Neural crest cell (in vitro differentiated cells): Measurements from ENCODE around the gene JPH4. TPM values are rescaled to one million over a fixed set of nuclear protein-coding genes. Genes with fewer than 3 reads are reported as not detected.
"Not testable (repeated sequence)": the region's sequence is repeated elsewhere in the genome, so short reads cannot be mapped to it uniquely, and the experiment has no call there.

Source experiments
- DNase-seq: peaks from one replicate; pipeline ENCODE4 v3.0.0; 2021; ENCODE audit warnings: low read depth, mixed read lengths, low spot score
- H3K27ac Mint-ChIP-seq: one replicate; pipeline ENCODE4 v1.8.0; 2021; ENCODE audit warnings: mild to moderate bottlenecking, mixed read lengths; ENCODE audit not compliant: unreplicated experiment
- H3K27me3 Mint-ChIP-seq: 2 replicates; pipeline ENCODE4 v1.8.0; 2021; ENCODE audit warnings: low read depth, mild to moderate bottlenecking, mixed read lengths
- H3K36me3 Mint-ChIP-seq: 2 replicates; pipeline ENCODE4 v1.8.0; 2021; ENCODE audit warnings: low read depth, mild to moderate bottlenecking, mixed read lengths
- H3K4me1 Mint-ChIP-seq: 2 replicates; pipeline ENCODE4 v1.8.0; 2021; ENCODE audit warnings: mixed read lengths
- H3K4me3 Mint-ChIP-seq: one replicate; pipeline ENCODE4 v1.8.0; 2021; ENCODE audit warnings: mild to moderate bottlenecking, mixed read lengths
- H3K9me3 Mint-ChIP-seq: 2 replicates; pipeline ENCODE4 v1.8.0; 2021; ENCODE audit warnings: mixed read lengths
- total RNA-seq: library from RNA; stranded (reverse); gene quantifications from 2 replicates; pipeline ENCODE4 v1.2.1, GENCODE V29; 2021
- TF ChIP-seq, protein P1 (sequence below): fragments of 200-600 bp; sonication (generic); conservative IDR thresholded peaks from 2 replicates; pipeline ENCODE4 v1.5.0; 2021; ENCODE audit warnings: antibody characterized with exemption, mild to moderate bottlenecking

Gene JPH4
- total RNA-seq, 1 donor from 2014 or later = 1.4 TPM

DNA sequence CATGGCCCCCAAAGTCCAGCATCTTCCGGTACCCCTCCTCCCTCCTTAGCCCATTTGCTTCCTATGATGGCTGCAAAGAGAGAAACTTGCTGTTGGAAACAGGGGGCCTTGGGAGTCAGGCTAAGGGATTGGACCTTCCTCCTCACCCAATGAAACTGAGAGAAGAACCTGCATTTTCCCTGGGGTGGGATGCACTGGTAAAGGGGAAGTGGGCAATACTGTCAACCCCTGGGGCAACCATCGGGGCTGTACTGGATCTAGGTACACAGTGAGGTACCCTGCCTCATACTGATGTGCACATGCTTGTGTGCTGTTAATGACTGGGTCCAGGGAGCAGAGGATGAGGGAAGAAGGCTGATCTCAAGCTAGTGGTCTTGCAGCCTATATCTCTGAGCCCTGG lies 11.0 kb upstream of the JPH4 start:
- TF ChIP-seq, protein P1, sequence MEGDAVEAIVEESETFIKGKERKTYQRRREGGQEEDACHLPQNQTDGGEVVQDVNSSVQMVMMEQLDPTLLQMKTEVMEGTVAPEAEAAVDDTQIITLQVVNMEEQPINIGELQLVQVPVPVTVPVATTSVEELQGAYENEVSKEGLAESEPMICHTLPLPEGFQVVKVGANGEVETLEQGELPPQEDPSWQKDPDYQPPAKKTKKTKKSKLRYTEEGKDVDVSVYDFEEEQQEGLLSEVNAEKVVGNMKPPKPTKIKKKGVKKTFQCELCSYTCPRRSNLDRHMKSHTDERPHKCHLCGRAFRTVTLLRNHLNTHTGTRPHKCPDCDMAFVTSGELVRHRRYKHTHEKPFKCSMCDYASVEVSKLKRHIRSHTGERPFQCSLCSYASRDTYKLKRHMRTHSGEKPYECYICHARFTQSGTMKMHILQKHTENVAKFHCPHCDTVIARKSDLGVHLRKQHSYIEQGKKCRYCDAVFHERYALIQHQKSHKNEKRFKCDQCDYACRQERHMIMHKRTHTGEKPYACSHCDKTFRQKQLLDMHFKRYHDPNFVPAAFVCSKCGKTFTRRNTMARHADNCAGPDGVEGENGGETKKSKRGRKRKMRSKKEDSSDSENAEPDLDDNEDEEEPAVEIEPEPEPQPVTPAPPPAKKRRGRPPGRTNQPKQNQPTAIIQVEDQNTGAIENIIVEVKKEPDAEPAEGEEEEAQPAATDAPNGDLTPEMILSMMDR = no peak
- Mint-ChIP-seq H3K27ac (no peak overlapping the region), H3K4me3 (no peak overlapping the region), H3K4me1 (no peaks in the 10 kb centered on the region), H3K27me3 (peaks cover 41% of the 10 kb centered on the region), H3K9me3 (peaks cover 9% of the 10 kb centered on the region), H3K36me3 (no peaks in the 10 kb centered on the region)
- no peak for DNase-seq

DNA sequence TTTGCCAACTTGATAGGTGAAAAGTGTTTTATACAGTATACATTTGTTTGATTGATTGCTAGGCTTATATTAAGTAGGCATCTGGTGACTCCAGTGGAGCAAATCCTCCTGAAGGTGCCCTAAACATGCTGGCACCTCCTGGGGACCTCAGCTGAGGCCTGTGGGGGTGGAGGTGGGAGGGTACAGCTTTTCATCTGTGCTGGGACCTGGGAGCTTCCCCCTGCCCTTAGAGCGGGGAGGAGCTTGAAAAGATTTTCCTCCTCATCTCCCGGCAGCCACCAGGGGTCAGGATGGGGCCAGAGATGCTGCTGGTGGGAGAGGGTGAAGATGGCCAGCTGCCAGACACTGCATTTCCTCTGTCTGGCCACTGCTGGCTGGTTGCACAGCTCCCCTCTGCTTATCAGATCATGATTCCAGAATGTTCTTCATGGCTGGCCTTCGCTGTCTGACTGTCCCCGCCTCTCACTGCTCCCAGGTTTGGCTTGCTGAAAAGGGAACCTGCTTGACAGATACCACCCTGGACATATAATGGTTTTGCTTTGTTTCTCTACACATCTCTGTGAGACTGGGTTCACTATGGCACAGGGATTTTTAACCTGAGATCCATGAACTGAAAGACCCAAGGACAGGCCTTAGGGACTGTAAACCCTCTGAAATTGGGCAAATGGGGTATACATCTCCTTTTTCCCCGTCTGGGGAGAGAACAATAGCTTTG lies 10.5 kb upstream of the JPH4 start:
- Mint-ChIP-seq H3K4me3 (no peak overlapping the region), H3K27ac (no peak overlapping the region), H3K9me3 (peaks cover 9% of the 10 kb centered on the region), H3K4me1 (no peaks in the 10 kb centered on the region), H3K27me3 (peaks cover 43% of the 10 kb centered on the region), H3K36me3 (no peaks in the 10 kb centered on the region)
- peak; percentile 78 for DNase-seq
- TF ChIP-seq, protein P1 = peak; percentile 89

DNA sequence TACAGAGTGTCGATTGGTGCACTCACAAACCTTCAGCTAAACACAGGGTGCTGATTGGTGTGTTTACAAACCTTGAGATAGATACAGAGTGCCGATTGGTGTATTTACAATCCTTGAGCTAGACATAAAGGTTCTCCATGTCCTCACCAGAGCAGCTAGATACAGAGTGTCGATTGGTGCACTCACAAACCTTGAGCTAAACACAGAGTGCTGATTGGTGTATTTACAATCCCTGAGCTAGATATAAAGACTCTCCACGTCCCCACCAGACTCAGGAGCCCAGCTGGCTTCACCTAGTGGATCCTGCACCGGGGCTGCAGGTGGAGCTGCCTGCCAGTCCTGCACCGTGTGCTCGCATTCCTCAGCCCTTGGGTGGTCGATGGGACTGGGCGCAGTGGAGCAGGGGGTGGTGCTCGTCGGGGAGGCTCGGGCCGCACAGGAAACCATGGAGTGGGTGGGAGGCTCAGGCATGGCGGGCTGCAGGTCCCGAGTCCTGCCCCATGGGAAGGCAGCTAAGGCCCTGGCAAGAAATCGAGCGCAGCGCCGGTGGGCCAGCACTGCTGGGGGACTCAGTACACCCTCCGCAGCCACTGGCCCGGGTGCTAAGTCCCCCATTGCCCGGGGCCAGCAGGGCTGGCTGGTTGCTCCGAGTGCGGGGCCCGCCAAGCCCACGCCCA lies 6.1 kb upstream of the JPH4 start:
- DNase-seq, H3K4me1 Mint-ChIP-seq, H3K36me3 Mint-ChIP-seq, H3K9me3 Mint-ChIP-seq, H3K4me3 Mint-ChIP-seq, H3K27ac Mint-ChIP-seq: not testable (repeated sequence)
- peaks cover 58% of the 10 kb centered on the region for H3K27me3 Mint-ChIP-seq

DNA sequence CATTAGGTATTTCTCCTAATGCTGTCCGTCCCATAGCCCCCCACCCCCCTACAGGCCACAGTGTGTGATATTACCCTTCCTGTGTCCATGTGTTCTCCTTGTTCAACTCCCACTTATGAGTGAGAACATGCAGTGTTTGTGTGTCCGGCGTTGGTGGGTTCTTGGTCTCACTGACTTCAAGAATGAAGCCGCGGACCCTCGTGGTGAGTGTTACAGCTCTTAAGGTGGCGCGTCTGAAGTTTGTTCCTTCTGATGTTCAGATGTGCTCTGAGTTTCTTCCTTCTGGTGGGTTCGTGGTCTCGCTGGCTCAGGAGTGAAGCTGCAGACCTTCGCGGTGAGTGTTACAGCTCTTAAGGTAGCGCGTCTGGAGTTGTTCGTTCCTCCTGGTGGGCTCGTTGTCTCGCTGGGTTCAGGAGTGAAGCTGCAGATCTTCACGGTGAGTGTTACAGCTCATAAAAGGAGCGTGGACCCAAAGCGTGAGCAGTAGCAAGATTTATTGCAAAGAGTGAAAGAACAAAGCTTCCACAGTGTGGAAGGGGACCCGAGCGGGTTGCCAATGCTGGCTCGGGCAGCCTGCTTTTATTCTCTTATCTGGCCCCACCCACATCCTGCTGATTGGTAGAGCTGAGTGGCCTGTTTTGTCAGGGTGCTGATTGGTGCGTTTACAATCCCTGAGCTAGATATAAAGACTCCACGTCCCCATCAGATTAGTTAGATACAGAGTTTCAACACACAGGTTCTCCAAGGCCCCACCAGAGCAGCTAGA lies 5.4 kb upstream of the JPH4 start:
- peaks cover 63% of the 10 kb centered on the region for H3K27me3 Mint-ChIP-seq
- H3K9me3 Mint-ChIP-seq, H3K4me1 Mint-ChIP-seq, H3K36me3 Mint-ChIP-seq, DNase-seq, H3K4me3 Mint-ChIP-seq, H3K27ac Mint-ChIP-seq: not testable (repeated sequence)

DNA sequence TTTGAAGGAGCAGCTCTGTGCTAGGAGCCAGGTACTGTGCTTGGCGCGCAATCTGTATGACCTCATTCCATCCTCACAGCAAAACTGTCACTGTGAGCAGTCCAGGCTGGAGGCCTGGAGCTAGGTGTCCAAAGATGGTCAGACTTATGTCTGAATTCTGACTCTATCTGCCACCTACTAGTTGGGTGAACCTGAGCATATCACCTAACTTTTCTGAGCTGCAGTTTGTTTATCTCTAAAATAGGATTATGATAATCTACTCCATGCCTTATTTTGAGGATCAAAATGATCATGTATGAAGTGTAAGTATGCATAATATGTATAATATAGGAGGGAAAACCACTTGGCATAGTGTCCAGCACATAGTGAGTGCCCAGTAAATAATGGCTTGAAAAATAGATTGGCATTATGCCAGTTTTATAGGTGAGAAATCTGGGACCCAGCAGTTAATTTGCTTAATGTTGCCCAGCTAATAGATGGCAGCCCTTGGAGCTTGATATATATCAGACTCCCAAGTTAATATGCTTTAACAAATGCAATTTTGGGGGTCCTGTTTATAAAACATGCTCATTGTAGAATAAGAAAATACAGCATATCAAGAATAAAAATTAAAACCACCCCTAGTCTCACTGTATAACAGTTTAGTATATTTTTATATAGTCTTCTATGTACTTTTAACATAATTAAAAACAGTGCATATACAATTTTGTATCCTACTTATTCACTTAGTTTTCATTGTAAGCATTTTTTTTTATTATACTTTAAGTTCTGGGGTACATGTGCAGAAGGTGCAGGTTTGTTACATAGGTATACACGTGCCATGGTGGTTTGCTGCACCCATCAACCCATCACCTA lies 4.5 kb upstream of the JPH4 start:
- Mint-ChIP-seq H3K4me3 (no peak overlapping the region), H3K4me1 (peaks cover 8% of the 10 kb centered on the region), H3K9me3 (peaks cover 6% of the 10 kb centered on the region), H3K36me3 (no peaks in the 10 kb centered on the region), H3K27ac (no peak overlapping the region), H3K27me3 (peaks cover 65% of the 10 kb centered on the region)
- no peak for DNase-seq
- TF ChIP-seq, protein P1 = no peak

DNA sequence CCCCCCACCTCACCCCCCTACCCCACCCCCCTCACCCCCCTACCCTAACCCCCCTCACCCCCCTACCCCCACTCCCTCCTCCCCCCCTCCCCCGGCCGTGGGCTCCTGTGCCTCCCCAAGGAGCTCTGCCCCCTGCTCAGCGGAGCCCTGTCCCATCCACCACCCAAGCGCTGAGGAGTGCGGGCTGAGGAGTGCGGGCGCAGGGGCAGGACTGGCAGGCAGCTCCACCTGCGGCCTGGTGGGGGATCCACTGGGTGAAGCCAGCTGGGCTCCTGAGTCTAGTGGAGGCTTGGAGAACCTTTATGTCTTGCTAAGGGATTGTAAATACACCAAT lies 2.3 kb upstream of the JPH4 start:
- Mint-ChIP-seq H3K27ac (no peak overlapping the region), H3K9me3 (no peaks in the 10 kb centered on the region), H3K27me3 (peaks cover 73% of the 10 kb centered on the region), H3K4me3 (no peak overlapping the region), H3K4me1 (peaks cover 8% of the 10 kb centered on the region), H3K36me3 (no peaks in the 10 kb centered on the region)
- no peak for DNase-seq
- TF ChIP-seq, protein P1 = no peak
